HepG2 (cell line): Measurements from ENCODE around the gene OPRL1. TPM values are rescaled to one million over a fixed set of nuclear protein-coding genes. Genes with fewer than 3 reads are reported as not detected.

Source experiments
- ATAD3A ChIP-seq: sonication (generic); formaldehyde crosslinking; IDR thresholded peaks from 2 replicates; pipeline ENCODE4 v1.4.0; 2020; ENCODE audit warnings: missing genetic modification reagents
- HNF4A ChIP-seq: sonication (generic); formaldehyde crosslinking; IDR thresholded peaks from 2 replicates; pipeline ENCODE4 v1.4.0; 2020; ENCODE audit warnings: missing genetic modification reagents
- KAT2B ChIP-seq: fragments of 150-350 bp; IDR thresholded peaks from 2 replicates; pipeline ENCODE4 v1.6.1; 2014; ENCODE audit warnings: low read depth, low read length, borderline replicate concordance
- MED1 ChIP-seq: sonication (generic); formaldehyde crosslinking; IDR thresholded peaks from 2 replicates; pipeline ENCODE4 v1.4.0; 2020; ENCODE audit warnings: missing genetic modification reagents
- MIER3 ChIP-seq: IDR thresholded peaks from 2 replicates; pipeline ENCODE4 v1.6.1; 2016; ENCODE audit warnings: missing compliant biosample characterization, borderline replicate concordance
- NCOA5 ChIP-seq: sonication (generic); formaldehyde crosslinking; IDR thresholded peaks from 2 replicates; pipeline ENCODE4 v1.4.0; 2020; ENCODE audit warnings: missing genetic modification reagents
- NRL ChIP-seq: sonication (generic); formaldehyde crosslinking; IDR thresholded peaks from 2 replicates; pipeline ENCODE4 v1.5.0; 2020; ENCODE audit warnings: missing genetic modification reagents, mild to moderate bottlenecking, moderate library complexity, borderline replicate concordance
- PHF21A ChIP-seq: sonication (generic); formaldehyde crosslinking; IDR thresholded peaks from 2 replicates; pipeline ENCODE4 v1.5.0; 2020; ENCODE audit warnings: mild to moderate bottlenecking, missing genetic modification reagents
- RELA ChIP-seq: sonication (generic); formaldehyde crosslinking; IDR thresholded peaks from 2 replicates; pipeline ENCODE4 v1.4.0; 2020; ENCODE audit warnings: missing genetic modification reagents
- SOX5 ChIP-seq: IDR thresholded peaks from 2 replicates; pipeline ENCODE4 v1.6.1; 2016; ENCODE audit warnings: borderline replicate concordance
- SRSF1 ChIP-seq: fragments of 200-400 bp; formaldehyde crosslinking; optimal IDR thresholded peaks from 2 replicates; pipeline ENCODE3; 2017; ENCODE audit warnings: mild to moderate bottlenecking, low read depth, low read length, moderate library complexity
- ZBTB38 ChIP-seq: sonication (generic); formaldehyde crosslinking; IDR thresholded peaks from 2 replicates; pipeline ENCODE4 v1.5.1; 2020; ENCODE audit warnings: mild to moderate bottlenecking, missing genetic modification reagents
- ZFP37 ChIP-seq: sonication (generic); formaldehyde crosslinking; IDR thresholded peaks from 2 replicates; pipeline ENCODE4 v1.4.0; 2020; ENCODE audit warnings: missing genetic modification reagents, borderline replicate concordance
- ZNF558 ChIP-seq: sonication (generic); formaldehyde crosslinking; IDR thresholded peaks from 2 replicates; pipeline ENCODE4 v1.9.0; 2022; ENCODE audit warnings: mild to moderate bottlenecking, missing genetic modification reagents, borderline replicate concordance
- ZNF589 ChIP-seq: sonication (generic); formaldehyde crosslinking; conservative IDR thresholded peaks from 2 replicates; pipeline ENCODE4 v1.8.0; 2022; ENCODE audit warnings: mild to moderate bottlenecking, moderate library complexity, missing genetic modification reagents
- polyA plus RNA-seq, 8 experiments: library from polyadenylated mRNA; depleted of rRNA in 3 of 8; stranded (reverse) in 7 of 8; unstranded in 1 of 8; fragments of >200 nt; fragmentation: Illumina TruSeq in 4 of 8; extraction: Trizol in 4 of 8; gene quantifications; 2 replicates each; pipeline versions ENCODE4 v1.2.1 to v1.2.3, GENCODE V29; 2011 to 2016; ENCODE audit warnings: low read depth in 4 of 8, missing spikeins in 1 of 8, mixed read lengths in 1 of 8; ENCODE audit not compliant: insufficient read depth in 1 of 8
- total RNA-seq, 5 experiments: library from RNA; depleted of rRNA; stranded (reverse); fragments of >200 nt; fragmentation: Illumina TruSeq; extraction: Trizol; gene quantifications; 2 replicates each; pipeline ENCODE4 v1.2.3, GENCODE V29; 2016; ENCODE audit warnings: low read depth in 1 of 5
- TF ChIP-seq, protein P1 (sequence below): IDR thresholded peaks from 2 replicates; pipeline ENCODE4 v1.6.1; 2012; ENCODE audit warnings: low read depth, low read length, improper control_type of control experiment
- TF ChIP-seq, protein P2 (sequence below): sonication (generic); formaldehyde crosslinking; IDR thresholded peaks from 2 replicates; pipeline ENCODE4 v1.5.0; 2020; ENCODE audit warnings: mild to moderate bottlenecking, missing genetic modification reagents, borderline replicate concordance
- TF ChIP-seq, protein P3 (sequence below): sonication (generic); formaldehyde crosslinking; IDR thresholded peaks from 2 replicates; pipeline ENCODE4 v1.4.0; 2020; ENCODE audit warnings: missing genetic modification reagents
- TF ChIP-seq, protein P4 (sequence below): sonication (generic); formaldehyde crosslinking; IDR thresholded peaks from 2 replicates; pipeline ENCODE4 v1.4.0; 2020; ENCODE audit warnings: missing genetic modification reagents, mild to moderate bottlenecking, borderline replicate concordance
- TF ChIP-seq, protein P5 (sequence below): sonication (generic); formaldehyde crosslinking; IDR thresholded peaks from 2 replicates; pipeline ENCODE4 v1.5.0; 2020; ENCODE audit warnings: mild to moderate bottlenecking, missing genetic modification reagents, borderline replicate concordance

The OPRL1 gene
- total and polyA plus RNA-seq, 2 of the 13 experiments (the other 11 are each of a cell fraction or from before 2014, with no cell fraction given), result 0.35 to 0.71 TPM

DNA sequence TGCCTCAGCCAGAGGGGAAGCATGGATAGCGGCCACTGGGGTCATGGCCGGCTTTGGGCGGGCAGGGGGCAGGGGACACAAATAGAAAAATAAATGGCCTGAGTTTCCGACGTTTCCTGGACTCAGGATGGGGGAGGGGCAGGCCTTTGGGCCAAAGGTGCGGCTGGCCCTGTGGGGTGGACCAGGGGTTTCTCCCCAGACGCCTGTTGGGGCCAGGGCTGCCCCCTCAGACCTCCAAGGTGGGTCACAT is 23.3 kb upstream of the OPRL1 start (continued):
- TF ChIP-seq ZNF558 (CRISPR knock-in tag) (no peak; the same call in 1 of the 2 replicates), ZBTB38 (CRISPR knock-in tag) (no peak), SOX5 (CRISPR knock-in tag) (peak; percentile 39; the same call in 1 of the 2 replicates), ZNF589 (CRISPR knock-in tag) (no peak), NCOA5 (CRISPR knock-in tag) (no peak), MED1 (CRISPR knock-in tag) (peak; percentile 74; the same call in 1 of the 2 replicates), RELA (CRISPR knock-in tag) (no peak), ATAD3A (CRISPR knock-in tag) (no peak), PHF21A (CRISPR knock-in tag) (peak; percentile 85; the same call in 1 of the 2 replicates), SRSF1 (no peak), HNF4A (CRISPR knock-in tag) (peak; percentile 74), ZFP37 (no peak), NRL (no peak), MIER3 (CRISPR knock-in tag) (no peak), KAT2B (no peak)
- TF ChIP-seq, protein P1, sequence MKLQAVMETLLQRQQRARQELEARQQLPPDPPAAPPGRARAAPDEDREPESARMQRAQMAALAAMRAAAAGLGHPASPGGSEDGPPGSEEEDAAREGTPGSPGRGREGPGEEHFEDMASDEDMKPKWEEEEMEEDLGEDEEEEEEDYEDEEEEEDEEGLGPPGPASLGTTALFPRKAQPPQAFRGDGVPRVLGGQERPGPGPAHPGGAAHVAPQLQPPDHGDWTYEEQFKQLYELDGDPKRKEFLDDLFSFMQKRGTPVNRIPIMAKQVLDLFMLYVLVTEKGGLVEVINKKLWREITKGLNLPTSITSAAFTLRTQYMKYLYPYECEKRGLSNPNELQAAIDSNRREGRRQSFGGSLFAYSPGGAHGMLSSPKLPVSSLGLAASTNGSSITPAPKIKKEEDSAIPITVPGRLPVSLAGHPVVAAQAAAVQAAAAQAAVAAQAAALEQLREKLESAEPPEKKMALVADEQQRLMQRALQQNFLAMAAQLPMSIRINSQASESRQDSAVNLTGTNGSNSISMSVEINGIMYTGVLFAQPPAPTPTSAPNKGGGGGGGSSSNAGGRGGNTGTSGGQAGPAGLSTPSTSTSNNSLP, result no peak
- TF ChIP-seq, protein P2, sequence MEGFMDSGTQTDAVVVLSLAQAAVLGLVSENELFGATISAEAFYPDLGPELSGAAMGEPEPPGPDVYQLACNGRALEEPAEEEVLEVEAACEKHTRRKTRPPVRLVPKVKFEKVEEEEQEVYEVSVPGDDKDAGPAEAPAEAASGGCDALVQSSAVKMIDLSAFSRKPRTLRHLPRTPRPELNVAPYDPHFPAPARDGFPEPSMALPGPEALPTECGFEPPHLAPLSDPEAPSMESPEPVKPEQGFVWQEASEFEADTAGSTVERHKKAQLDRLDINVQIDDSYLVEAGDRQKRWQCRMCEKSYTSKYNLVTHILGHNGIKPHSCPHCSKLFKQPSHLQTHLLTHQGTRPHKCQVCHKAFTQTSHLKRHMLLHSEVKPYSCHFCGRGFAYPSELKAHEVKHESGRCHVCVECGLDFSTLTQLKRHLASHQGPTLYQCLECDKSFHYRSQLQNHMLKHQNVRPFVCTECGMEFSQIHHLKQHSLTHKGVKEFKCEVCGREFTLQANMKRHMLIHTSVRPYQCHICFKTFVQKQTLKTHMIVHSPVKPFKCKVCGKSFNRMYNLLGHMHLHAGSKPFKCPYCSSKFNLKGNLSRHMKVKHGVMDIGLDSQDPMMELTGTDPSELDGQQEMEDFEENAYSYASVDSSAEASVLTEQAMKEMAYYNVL, result 0 out of 2 replicates have a peak, but pooled peaks have one; percentile 4
- TF ChIP-seq, protein P3, sequence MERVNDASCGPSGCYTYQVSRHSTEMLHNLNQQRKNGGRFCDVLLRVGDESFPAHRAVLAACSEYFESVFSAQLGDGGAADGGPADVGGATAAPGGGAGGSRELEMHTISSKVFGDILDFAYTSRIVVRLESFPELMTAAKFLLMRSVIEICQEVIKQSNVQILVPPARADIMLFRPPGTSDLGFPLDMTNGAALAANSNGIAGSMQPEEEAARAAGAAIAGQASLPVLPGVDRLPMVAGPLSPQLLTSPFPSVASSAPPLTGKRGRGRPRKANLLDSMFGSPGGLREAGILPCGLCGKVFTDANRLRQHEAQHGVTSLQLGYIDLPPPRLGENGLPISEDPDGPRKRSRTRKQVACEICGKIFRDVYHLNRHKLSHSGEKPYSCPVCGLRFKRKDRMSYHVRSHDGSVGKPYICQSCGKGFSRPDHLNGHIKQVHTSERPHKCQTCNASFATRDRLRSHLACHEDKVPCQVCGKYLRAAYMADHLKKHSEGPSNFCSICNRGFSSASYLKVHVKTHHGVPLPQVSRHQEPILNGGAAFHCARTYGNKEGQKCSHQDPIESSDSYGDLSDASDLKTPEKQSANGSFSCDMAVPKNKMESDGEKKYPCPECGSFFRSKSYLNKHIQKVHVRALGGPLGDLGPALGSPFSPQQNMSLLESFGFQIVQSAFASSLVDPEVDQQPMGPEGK (CRISPR knock-in tag), result peak; percentile 90
- TF ChIP-seq, protein P4, sequence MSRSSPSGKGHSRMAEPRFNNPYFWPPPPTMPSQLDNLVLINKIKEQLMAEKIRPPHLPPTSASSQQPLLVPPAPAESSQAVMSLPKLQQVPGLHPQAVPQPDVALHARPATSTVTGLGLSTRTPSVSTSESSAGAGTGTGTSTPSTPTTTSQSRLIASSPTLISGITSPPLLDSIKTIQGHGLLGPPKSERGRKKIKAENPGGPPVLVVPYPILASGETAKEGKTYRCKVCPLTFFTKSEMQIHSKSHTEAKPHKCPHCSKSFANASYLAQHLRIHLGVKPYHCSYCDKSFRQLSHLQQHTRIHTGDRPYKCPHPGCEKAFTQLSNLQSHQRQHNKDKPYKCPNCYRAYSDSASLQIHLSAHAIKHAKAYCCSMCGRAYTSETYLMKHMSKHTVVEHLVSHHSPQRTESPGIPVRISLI (CRISPR knock-in tag), result no peak
- TF ChIP-seq, protein P5, sequence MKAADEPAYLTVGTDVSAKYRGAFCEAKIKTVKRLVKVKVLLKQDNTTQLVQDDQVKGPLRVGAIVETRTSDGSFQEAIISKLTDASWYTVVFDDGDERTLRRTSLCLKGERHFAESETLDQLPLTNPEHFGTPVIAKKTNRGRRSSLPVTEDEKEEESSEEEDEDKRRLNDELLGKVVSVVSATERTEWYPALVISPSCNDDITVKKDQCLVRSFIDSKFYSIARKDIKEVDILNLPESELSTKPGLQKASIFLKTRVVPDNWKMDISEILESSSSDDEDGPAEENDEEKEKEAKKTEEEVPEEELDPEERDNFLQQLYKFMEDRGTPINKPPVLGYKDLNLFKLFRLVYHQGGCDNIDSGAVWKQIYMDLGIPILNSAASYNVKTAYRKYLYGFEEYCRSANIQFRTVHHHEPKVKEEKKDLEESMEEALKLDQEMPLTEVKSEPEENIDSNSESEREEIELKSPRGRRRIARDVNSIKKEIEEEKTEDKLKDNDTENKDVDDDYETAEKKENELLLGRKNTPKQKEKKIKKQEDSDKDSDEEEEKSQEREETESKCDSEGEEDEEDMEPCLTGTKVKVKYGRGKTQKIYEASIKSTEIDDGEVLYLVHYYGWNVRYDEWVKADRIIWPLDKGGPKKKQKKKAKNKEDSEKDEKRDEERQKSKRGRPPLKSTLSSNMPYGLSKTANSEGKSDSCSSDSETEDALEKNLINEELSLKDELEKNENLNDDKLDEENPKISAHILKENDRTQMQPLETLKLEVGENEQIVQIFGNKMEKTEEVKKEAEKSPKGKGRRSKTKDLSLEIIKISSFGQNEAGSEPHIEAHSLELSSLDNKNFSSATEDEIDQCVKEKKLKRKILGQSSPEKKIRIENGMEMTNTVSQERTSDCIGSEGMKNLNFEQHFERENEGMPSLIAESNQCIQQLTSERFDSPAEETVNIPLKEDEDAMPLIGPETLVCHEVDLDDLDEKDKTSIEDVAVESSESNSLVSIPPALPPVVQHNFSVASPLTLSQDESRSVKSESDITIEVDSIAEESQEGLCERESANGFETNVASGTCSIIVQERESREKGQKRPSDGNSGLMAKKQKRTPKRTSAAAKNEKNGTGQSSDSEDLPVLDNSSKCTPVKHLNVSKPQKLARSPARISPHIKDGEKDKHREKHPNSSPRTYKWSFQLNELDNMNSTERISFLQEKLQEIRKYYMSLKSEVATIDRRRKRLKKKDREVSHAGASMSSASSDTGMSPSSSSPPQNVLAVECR (CRISPR knock-in tag), result peak; percentile 5; the same call in 1 of the 2 replicates
